ENCODE data around the gene MGAT4A. TPM values are rescaled to one million over a fixed set of nuclear protein-coding genes. Genes with fewer than 3 reads are reported as not detected.

Gene MGAT4A
- total and polyA plus RNA-seq, 7 donors, result 3.0 to 12.3 (median 8.0) TPM

GRCh38 chr2:98698896-98699295 is 32.0 kb downstream of the MGAT4A start:
- WGBS, 3 donors, result 93 to 94% (median 93%) methylated on average over 6 of the region's 6 CpGs
- H3K27me3 ChIP-seq (ENCODE audit: insufficient read depth in 3 of 3, low read length in 2 of 3), result no peaks in the 10 kb centered on the region
- H3K27ac ChIP-seq, result no peak overlapping the region
- ATAC-seq (no peak), DNase-seq (no peak)
- intact Hi-C loops (cut with DNase I), result no loop called here
- H3K36me3 ChIP-seq (ENCODE audit: insufficient read depth in 1 of 2, low read depth in 1 of 2), result no peaks in the 10 kb centered on the region
- no peaks in the 10 kb centered on the region for H3K9me3 ChIP-seq
- H3K4me1 ChIP-seq, result peaks cover 41% of the 10 kb centered on the region
- no peak overlapping the region for H3K4me3 ChIP-seq
- no peak for TF ChIP-seq CTCF (IDR thresholded peaks at IDR 0.05)

- H3K4me1 ChIP-seq, result peaks cover 30% of the 10 kb centered on the region
- no peaks in the 10 kb centered on the region for H3K27me3 ChIP-seq (ENCODE audit: insufficient read depth in 3 of 3, low read length in 2 of 3)
- DNase-seq (no peak), ATAC-seq (no peak)
- no peaks in the 10 kb centered on the region for H3K36me3 ChIP-seq (ENCODE audit: insufficient read depth in 1 of 2, low read depth in 1 of 2)
- no peak for TF ChIP-seq CTCF (IDR thresholded peaks at IDR 0.05)
- no peak overlapping the region for H3K27ac ChIP-seq
- intact Hi-C loops (cut with DNase I), result no loop called here
- H3K4me3 ChIP-seq, result no peak overlapping the region
- 82 to 85% (median 83%) methylated on average over 5 of the region's 5 CpGs for WGBS, 3 donors
- H3K9me3 ChIP-seq, result no peaks in the 10 kb centered on the region
These were observed 33.1 kb downstream of the MGAT4A start for GRCh38 chr2:98697651-98698337.

- WGBS, 3 donors, result 79 to 86% (median 80%) methylated on average over 4 of the region's 4 CpGs
- Histone ChIP-seq H3K9me3 (no peaks in the 10 kb centered on the region), H3K4me1 (peaks cover 14% of the 10 kb centered on the region), H3K27ac (no peak overlapping the region), H3K27me3 (ENCODE audit: insufficient read depth in 3 of 3, low read length in 2 of 3) (no peaks in the 10 kb centered on the region), H3K36me3 (ENCODE audit: insufficient read depth in 1 of 2, low read depth in 1 of 2) (no peaks in the 10 kb centered on the region), H3K4me3 (no peak overlapping the region)
- DNase-seq (no peak), ATAC-seq (no peak)
- intact Hi-C loops (cut with DNase I), result no loop called here
- no peak for TF ChIP-seq CTCF (IDR thresholded peaks at IDR 0.05)
These were observed 34.7 kb downstream of the MGAT4A start for GRCh38 chr2:98696200-98696599.

- H3K27ac ChIP-seq, result no peak overlapping the region
- ATAC-seq (no peak), DNase-seq (no peak)
- WGBS, 3 donors, result 91 to 96% (median 95%) methylated on average over 3 of the region's 3 CpGs
- H3K9me3 ChIP-seq, result no peaks in the 10 kb centered on the region
- peaks cover 5% of the 10 kb centered on the region for H3K4me1 ChIP-seq
- TF ChIP-seq CTCF (IDR thresholded peaks at IDR 0.05), result no peak
- intact Hi-C loops (cut with DNase I), result no loop called here
- no peak overlapping the region for H3K4me3 ChIP-seq
- no peaks in the 10 kb centered on the region for H3K36me3 ChIP-seq (ENCODE audit: insufficient read depth in 1 of 2, low read depth in 1 of 2)
- no peaks in the 10 kb centered on the region for H3K27me3 ChIP-seq (ENCODE audit: insufficient read depth in 3 of 3, low read length in 2 of 3)
These were observed 35.7 kb downstream of the MGAT4A start for GRCh38 chr2:98695255-98695654.

- TF ChIP-seq CTCF (IDR thresholded peaks at IDR 0.05), result no peak
- no peaks in the 10 kb centered on the region for H3K9me3 ChIP-seq
- no peak overlapping the region for H3K4me3 ChIP-seq
- intact Hi-C loops (cut with DNase I), result no loop called here
- no peaks in the 10 kb centered on the region for H3K4me1 ChIP-seq
- H3K27me3 ChIP-seq (ENCODE audit: insufficient read depth in 3 of 3, low read length in 2 of 3), result no peaks in the 10 kb centered on the region
- H3K36me3 ChIP-seq (ENCODE audit: insufficient read depth in 1 of 2, low read depth in 1 of 2), result no peaks in the 10 kb centered on the region
- 92 to 95% (median 94%) methylated on average over 5 of the region's 5 CpGs for WGBS, 3 donors
- no peak overlapping the region for H3K27ac ChIP-seq
- no peak for DNase-seq
- no peak for ATAC-seq
These were observed 37.5 kb downstream of the MGAT4A start for GRCh38 chr2:98693477-98693876.

Measured in psoas muscle (tissue), 8 donors.